Activated B cell treated with CpG ODN at 0.5 μM for 24 hours (primary cell): ENCODE results near the gene TMEM225B. TPM values are rescaled to one million over a fixed set of nuclear protein-coding genes. Genes with fewer than 3 reads are reported as not detected.

Source experiments
- ATAC-seq: fragments of 200-7000 bp; cut with Tn5 transposase; one replicate; pipeline ENCODE4 v1.10.0; 2021; ENCODE audit warnings: low read depth, mild to moderate bottlenecking, moderate library complexity
- CTCF ChIA-PET: fragments of 350-600 bp; sonication (Branson Sonifier 250); formaldehyde crosslinking; loops from one replicate; lab custom pipeline; 2021; ENCODE audit warnings: antibody characterized with exemption; lab: Charles Lee
- POLR2A ChIA-PET: fragments of 350-600 bp; sonication (Branson Sonifier 250); formaldehyde crosslinking; loops from one replicate; lab custom pipeline; 2021; ENCODE audit warnings: antibody characterized with exemption; lab: Charles Lee
- DNase-seq: peaks from one replicate; pipeline ENCODE4 v3.0.0; 2022
- H3K27ac Mint-ChIP-seq: one replicate; pipeline ENCODE4 v1.8.0; 2020; ENCODE audit warnings: mixed read lengths
- H3K27me3 Mint-ChIP-seq: one replicate; pipeline ENCODE4 v1.8.0; 2021; ENCODE audit warnings: mixed read lengths
- H3K36me3 Mint-ChIP-seq: one replicate; pipeline ENCODE4 v1.8.0; 2021; ENCODE audit warnings: low read depth, mixed read lengths
- H3K4me1 Mint-ChIP-seq: one replicate; pipeline ENCODE4 v1.8.0; 2021; ENCODE audit warnings: mixed read lengths
- H3K4me3 Mint-ChIP-seq: one replicate; pipeline ENCODE4 v1.8.0; 2020; ENCODE audit warnings: mild to moderate bottlenecking, mixed read lengths
- H3K9me3 Mint-ChIP-seq: one replicate; pipeline ENCODE4 v1.8.0; 2020; ENCODE audit warnings: mixed read lengths
- intact Hi-C: fragments of 100-400 bp; cut with micrococcal nuclease; formaldehyde crosslinking; loops from one replicate; pipeline ENCODE4 v1.15.1; 2024
- total RNA-seq: library from RNA; stranded (reverse); gene quantifications from 2 replicates; pipeline ENCODE4 v1.2.3, GENCODE V29; 2022
- TF ChIP-seq, protein P1 (sequence below): fragments of 200-600 bp; IDR thresholded peaks from one replicate; pipeline ENCODE4 v1.8.0; 2022; ENCODE audit warnings: antibody characterized with exemption, mild to moderate bottlenecking

TMEM225B gene
- total RNA-seq, 1 donor from 2014 or later = 0.53 TPM

DNA sequence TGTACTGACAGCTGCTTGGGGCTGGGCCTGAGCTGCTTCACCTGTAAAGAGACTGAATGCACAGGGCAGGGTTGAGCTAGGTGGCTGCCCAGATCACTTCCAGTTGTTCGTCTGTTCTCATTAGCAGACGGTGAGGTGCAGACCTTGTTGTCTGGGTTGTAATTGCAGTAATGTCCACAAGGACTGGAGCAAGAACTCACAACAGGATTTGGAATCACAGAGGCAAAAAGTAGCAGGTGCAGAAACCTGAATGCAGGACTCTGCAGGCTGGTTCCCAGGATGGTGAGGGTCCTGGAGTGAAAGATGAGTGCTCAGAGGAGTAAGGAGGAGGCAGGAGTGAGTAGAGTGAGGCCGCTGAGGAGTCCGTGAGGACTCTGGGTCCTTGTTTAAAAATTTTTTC lies 27.9 kb downstream of the TMEM225B start:
- no peak overlapping the region for H3K27ac Mint-ChIP-seq
- intact Hi-C loops = no loop called here
- H3K9me3 Mint-ChIP-seq = no peaks in the 10 kb centered on the region
- no peak overlapping the region for H3K4me3 Mint-ChIP-seq
- H3K4me1 Mint-ChIP-seq = no peaks in the 10 kb centered on the region
- POLR2A ChIA-PET = no interaction called here
- TF ChIP-seq, protein P1, sequence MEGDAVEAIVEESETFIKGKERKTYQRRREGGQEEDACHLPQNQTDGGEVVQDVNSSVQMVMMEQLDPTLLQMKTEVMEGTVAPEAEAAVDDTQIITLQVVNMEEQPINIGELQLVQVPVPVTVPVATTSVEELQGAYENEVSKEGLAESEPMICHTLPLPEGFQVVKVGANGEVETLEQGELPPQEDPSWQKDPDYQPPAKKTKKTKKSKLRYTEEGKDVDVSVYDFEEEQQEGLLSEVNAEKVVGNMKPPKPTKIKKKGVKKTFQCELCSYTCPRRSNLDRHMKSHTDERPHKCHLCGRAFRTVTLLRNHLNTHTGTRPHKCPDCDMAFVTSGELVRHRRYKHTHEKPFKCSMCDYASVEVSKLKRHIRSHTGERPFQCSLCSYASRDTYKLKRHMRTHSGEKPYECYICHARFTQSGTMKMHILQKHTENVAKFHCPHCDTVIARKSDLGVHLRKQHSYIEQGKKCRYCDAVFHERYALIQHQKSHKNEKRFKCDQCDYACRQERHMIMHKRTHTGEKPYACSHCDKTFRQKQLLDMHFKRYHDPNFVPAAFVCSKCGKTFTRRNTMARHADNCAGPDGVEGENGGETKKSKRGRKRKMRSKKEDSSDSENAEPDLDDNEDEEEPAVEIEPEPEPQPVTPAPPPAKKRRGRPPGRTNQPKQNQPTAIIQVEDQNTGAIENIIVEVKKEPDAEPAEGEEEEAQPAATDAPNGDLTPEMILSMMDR = no peak
- H3K27me3 Mint-ChIP-seq = no peaks in the 10 kb centered on the region
- no peak for DNase-seq
- CTCF ChIA-PET = no interaction called here
- ATAC-seq = no peak
- H3K36me3 Mint-ChIP-seq = peaks cover 95% of the 10 kb centered on the region

DNA sequence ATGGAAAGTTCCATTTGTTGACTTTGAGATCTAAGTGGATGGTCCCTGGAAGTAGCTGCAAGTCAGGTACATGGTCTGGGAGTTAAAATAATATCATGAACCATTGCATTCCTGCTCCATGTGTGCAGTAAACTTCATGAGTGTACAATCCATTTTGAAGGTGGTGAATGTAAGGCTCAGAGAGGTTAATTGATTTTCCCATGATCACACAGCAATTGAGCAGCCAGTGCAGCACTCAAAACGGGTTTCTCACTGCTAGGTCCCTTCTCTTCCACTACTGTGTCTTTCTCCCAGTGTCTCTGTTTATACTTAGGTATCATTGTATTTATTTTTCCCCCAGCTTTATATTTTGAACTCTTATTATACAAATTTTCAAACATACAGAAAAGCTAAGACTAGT lies 28.6 kb downstream of the TMEM225B start:
- Mint-ChIP-seq H3K4me1 (no peaks in the 10 kb centered on the region), H3K36me3 (peaks cover 95% of the 10 kb centered on the region), H3K27me3 (no peaks in the 10 kb centered on the region), H3K27ac (no peak overlapping the region), H3K4me3 (no peak overlapping the region), H3K9me3 (no peaks in the 10 kb centered on the region)
- ChIA-PET CTCF (no interaction called here), POLR2A (interaction anchor here (0.8 kb wide), 1 partner anchor 11 kb away, joined by 3 read pairs; no protein-coding TSS in a partner anchor)
- TF ChIP-seq, protein P1 = no peak
- ATAC-seq = no peak
- intact Hi-C loops = no loop called here
- no peak for DNase-seq

DNA sequence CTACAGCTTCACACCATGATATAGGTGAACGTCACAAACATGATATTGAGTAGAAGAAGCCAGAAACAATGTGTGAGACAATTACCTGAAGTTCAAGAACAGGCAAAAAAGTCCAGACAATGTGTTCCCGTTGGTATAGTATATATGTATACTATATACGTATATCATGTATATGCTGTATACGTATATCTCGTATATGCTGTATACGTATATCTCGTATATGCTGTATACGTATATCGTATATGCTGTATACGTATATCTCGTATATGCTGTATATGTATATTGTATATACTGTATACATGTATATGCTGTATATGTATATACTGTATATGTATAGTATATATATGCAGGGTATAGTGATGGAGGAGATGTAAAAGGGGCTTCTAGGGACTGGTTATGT lies 29.4 kb downstream of the TMEM225B start:
- ChIA-PET POLR2A (no interaction called here), CTCF (no interaction called here)
- TF ChIP-seq, protein P1 = no peak
- H3K36me3 Mint-ChIP-seq = peaks cover 88% of the 10 kb centered on the region
- no peaks in the 10 kb centered on the region for H3K27me3 Mint-ChIP-seq
- intact Hi-C loops = no loop called here
- H3K4me1 Mint-ChIP-seq = no peaks in the 10 kb centered on the region
- DNase-seq (no peak), ATAC-seq (no peak)
- no peak overlapping the region for H3K4me3 Mint-ChIP-seq
- no peaks in the 10 kb centered on the region for H3K9me3 Mint-ChIP-seq
- H3K27ac Mint-ChIP-seq = no peak overlapping the region

DNA sequence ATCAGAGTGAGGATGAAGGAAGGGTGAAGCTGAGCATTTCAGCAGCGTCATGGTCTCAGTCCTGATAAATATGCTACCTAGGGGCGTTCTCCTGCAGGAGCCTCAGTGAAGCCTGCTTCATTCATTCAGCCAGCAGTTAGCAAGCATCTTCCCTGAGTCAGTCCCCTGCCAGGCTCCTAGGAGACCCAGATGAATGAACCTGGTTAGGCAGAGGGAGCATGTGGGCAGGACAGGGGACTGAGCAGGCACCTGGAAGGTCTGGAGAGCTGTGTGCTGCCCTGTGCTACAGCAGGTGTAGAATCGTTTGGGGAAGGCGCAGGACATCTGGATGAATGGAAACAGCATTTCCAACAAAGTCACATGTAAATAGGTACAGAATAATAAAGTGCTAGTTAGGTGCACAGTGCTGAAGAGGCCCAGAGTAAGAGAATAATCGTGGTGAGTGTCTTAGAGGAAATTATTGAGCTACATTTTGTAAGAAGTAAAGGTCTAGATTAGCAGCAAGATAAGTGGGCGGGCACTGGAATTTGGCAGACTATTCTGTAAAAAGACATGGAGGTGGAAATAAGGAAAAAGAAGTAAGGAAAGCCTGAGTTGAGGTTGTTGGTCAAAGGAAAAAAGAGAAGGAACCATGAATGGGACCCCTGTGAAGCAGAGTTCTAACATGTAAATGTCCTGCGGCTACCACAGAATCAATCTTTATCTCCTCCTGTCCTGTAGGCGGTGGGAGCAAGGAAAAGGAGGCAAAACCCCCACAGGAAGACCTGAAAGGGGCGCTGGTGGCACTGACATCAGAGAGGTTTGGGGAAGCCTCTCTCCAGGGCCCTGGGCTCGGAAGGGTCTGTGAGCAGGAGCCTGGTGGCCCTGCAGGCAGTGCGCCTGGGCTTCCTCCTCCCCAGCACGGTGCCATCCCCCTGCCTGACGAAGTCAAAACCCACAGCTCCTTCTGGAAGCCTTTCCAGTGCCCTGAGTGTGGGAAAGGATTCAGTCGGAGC lies 30.7 kb downstream of the TMEM225B start:
- POLR2A ChIA-PET = no interaction called here

DNA sequence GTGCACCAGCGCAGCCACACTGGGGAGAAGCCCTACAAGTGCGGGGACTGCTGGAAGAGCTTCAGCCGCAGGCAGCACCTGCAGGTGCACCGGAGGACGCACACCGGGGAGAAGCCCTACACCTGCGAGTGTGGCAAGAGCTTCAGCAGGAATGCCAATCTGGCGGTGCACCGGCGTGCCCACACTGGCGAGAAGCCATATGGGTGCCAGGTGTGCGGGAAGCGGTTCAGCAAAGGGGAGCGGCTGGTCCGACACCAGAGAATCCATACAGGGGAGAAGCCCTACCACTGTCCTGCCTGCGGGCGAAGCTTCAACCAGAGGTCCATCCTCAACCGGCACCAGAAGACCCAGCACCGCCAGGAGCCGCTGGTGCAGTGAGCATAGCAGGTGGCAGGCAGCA lies 31.6 kb downstream of the TMEM225B start:
- Mint-ChIP-seq H3K9me3 (no peaks in the 10 kb centered on the region), H3K4me1 (no peaks in the 10 kb centered on the region), H3K27me3 (no peaks in the 10 kb centered on the region), H3K36me3 (peaks cover 75% of the 10 kb centered on the region), H3K27ac (no peak overlapping the region), H3K4me3 (no peak overlapping the region)
- TF ChIP-seq, protein P1 = no peak
- ChIA-PET POLR2A (no interaction called here), CTCF (no interaction called here)
- no peak for DNase-seq
- intact Hi-C loops = no loop called here
- ATAC-seq = no peak

More for the DNA sequence above, 30.7 kb downstream of the TMEM225B start:
- TF ChIP-seq, protein P1 = no peak
- H3K4me1 Mint-ChIP-seq = no peaks in the 10 kb centered on the region
- intact Hi-C loops = no loop called here
- H3K27ac Mint-ChIP-seq = no peak overlapping the region
- CTCF ChIA-PET = no interaction called here
- ATAC-seq = no peak
- peaks cover 83% of the 10 kb centered on the region for H3K36me3 Mint-ChIP-seq
- H3K4me3 Mint-ChIP-seq = no peak overlapping the region
- no peaks in the 10 kb centered on the region for H3K9me3 Mint-ChIP-seq
- DNase-seq = no peak
- H3K27me3 Mint-ChIP-seq = no peaks in the 10 kb centered on the region
